ENCODE measurements around the gene NRXN3. TPM values are rescaled to one million over a fixed set of nuclear protein-coding genes. Genes with fewer than 3 reads are reported as not detected.

The NRXN3 gene
- total RNA-seq, 1 donor from 2014 or later, result 19.8 TPM

DNA sequence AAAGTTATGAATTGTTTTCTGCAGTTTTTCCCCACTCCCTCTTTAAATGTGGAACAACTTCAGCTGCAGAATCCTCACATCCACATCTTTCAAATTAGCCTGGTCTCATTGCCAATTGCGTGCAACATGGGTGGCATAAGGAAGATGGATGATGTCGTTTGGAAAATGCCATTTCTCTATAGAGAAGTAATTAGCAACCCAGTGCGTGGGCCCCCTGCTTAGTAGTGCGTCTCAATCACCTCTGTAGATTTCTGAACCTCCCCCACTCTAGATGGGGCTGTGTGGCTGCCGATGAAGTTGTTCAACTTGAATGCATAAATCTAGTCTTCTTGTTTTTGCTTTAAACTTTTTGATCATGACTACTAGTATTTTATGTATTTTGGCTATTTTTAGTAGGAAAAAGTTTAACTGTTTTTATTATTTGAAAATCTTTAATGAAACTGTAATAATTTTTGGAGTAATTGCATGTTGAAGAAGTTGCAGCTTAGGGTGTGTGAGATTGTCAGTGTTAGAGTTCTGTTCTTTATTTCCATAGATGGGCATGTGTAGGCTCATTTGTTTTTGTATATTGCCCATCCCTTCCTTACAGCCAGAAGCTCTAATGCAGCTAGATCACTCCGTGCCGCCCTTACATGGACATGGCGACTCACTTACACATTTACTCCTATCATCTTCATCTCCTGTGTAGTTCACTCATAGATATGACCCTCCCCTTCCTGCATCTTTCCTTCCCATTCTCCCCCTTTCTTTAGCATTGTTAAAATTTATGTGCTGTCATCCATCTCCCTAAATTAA is 1683.0 kb downstream of the NRXN3 start:
- H3K4me3 Mint-ChIP-seq, result no peak overlapping the region
- no peak overlapping the region for H3K27ac Mint-ChIP-seq
- no peaks in the 10 kb centered on the region for H3K36me3 Mint-ChIP-seq
- TF ChIP-seq, protein P1, sequence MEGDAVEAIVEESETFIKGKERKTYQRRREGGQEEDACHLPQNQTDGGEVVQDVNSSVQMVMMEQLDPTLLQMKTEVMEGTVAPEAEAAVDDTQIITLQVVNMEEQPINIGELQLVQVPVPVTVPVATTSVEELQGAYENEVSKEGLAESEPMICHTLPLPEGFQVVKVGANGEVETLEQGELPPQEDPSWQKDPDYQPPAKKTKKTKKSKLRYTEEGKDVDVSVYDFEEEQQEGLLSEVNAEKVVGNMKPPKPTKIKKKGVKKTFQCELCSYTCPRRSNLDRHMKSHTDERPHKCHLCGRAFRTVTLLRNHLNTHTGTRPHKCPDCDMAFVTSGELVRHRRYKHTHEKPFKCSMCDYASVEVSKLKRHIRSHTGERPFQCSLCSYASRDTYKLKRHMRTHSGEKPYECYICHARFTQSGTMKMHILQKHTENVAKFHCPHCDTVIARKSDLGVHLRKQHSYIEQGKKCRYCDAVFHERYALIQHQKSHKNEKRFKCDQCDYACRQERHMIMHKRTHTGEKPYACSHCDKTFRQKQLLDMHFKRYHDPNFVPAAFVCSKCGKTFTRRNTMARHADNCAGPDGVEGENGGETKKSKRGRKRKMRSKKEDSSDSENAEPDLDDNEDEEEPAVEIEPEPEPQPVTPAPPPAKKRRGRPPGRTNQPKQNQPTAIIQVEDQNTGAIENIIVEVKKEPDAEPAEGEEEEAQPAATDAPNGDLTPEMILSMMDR (conservative IDR thresholded peaks at IDR 0.05), result no peak
- DNase-seq (ENCODE audit: extremely low spot score, unreplicated experiment), result no peak
- peaks cover 13% of the 10 kb centered on the region for H3K4me1 Mint-ChIP-seq (ENCODE audit: unreplicated experiment)
- no peaks in the 10 kb centered on the region for H3K27me3 Mint-ChIP-seq
- peaks cover 5% of the 10 kb centered on the region for H3K9me3 Mint-ChIP-seq

DNA sequence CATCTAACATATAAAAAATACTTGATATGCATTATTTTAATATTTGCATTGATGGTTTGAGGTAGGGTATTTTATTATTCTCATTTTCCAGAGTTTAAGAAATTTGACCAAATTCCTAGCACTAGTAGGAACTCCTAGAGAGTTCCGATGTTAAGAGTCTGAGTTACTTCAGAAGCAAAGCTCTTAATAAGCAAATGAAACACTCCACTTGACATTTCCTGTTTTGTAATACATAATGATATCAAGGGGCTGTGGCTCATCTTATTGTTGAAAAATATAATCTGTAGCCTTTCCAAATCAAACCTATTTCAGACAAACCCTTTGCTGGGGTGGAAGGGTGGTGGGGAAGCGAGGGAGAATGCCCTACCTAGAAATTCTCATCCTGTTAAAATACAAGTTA is 1685.6 kb downstream of the NRXN3 start:
- no peaks in the 10 kb centered on the region for H3K27me3 Mint-ChIP-seq
- H3K9me3 Mint-ChIP-seq, result no peaks in the 10 kb centered on the region
- DNase-seq (ENCODE audit: extremely low spot score, unreplicated experiment), result no peak
- peaks cover 22% of the 10 kb centered on the region for H3K4me1 Mint-ChIP-seq (ENCODE audit: unreplicated experiment)
- H3K4me3 Mint-ChIP-seq, result no peak overlapping the region
- TF ChIP-seq, protein P1 (conservative IDR thresholded peaks at IDR 0.05), result no peak
- H3K27ac Mint-ChIP-seq, result no peak overlapping the region
- peaks cover 3% of the 10 kb centered on the region for H3K36me3 Mint-ChIP-seq

DNA sequence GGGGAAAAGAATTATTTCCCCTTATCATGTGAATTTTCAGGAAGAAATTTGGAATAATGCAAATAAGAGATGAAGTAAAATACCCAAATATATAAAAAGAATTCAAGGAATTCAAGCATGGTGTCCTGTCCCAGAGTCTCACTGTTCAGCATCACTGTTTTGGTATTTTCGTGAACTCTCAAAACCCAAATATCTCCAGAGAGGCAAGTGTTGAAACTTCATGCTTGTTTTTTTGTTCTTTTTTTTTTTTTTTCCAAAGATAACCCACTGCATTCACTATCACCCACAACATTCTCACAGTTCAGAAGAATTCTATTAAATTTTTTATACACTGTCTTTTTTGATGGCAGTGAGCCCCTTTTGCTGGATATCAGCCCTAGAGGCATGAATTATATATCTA is 1686.2 kb downstream of the NRXN3 start:
- H3K4me1 Mint-ChIP-seq (ENCODE audit: unreplicated experiment), result peaks cover 22% of the 10 kb centered on the region

DNA sequence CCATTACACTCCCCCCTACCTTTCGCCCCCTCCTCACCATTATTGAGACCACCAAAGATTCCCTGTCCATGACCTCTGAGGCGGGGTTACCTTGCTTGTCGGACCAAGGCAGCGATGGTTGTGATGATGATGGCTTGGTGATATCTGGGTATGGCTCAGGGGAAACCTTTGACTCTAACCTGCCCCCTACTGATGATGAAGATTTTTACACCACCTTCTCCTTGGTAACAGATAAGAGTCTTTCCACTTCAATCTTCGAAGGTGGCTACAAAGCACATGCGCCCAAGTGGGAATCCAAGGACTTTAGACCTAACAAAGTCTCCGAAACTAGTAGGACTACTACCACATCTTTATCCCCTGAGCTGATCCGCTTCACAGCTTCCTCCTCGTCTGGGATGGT is 1690.9 kb downstream of the NRXN3 start:
- Mint-ChIP-seq H3K36me3 (peaks cover 8% of the 10 kb centered on the region), H3K27ac (no peak overlapping the region), H3K4me3 (no peak overlapping the region), H3K4me1 (ENCODE audit: unreplicated experiment) (peaks cover 14% of the 10 kb centered on the region), H3K27me3 (no peaks in the 10 kb centered on the region), H3K9me3 (no peaks in the 10 kb centered on the region)
- DNase-seq (ENCODE audit: extremely low spot score, unreplicated experiment), result no peak
- TF ChIP-seq, protein P1 (conservative IDR thresholded peaks at IDR 0.05), result no peak

More for the DNA sequence above, 1686.2 kb downstream of the NRXN3 start:
- Mint-ChIP-seq H3K36me3 (peaks cover 4% of the 10 kb centered on the region), H3K27ac (no peak overlapping the region), H3K27me3 (no peaks in the 10 kb centered on the region), H3K4me3 (no peak overlapping the region), H3K9me3 (no peaks in the 10 kb centered on the region)
- TF ChIP-seq, protein P1 (conservative IDR thresholded peaks at IDR 0.05), result no peak
- no peak for DNase-seq (ENCODE audit: extremely low spot score, unreplicated experiment)

DNA sequence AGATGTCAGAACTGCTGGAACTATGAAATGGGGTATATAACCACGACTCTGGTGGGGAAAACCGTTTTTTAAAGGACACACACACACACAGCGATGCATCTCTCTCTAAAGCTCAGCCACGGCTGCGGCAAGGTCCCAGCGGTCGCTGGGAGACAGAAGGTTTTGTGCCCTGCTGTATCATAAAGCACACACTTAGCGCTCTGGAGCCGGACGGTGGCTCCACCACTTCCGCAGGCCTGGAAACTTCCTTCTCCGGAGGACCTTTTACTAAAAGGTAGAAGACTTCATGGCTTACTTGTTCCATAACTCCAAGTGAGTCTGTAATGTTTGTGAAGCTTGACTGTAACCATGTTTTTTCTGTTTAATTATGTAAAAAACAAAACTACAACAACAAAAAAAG is 1691.9 kb downstream of the NRXN3 start:
- Mint-ChIP-seq H3K36me3 (peaks cover 8% of the 10 kb centered on the region), H3K27ac (no peak overlapping the region)

More for the DNA sequence above, 1691.9 kb downstream of the NRXN3 start:
- Mint-ChIP-seq H3K4me1 (ENCODE audit: unreplicated experiment) (peaks cover 14% of the 10 kb centered on the region), H3K9me3 (no peaks in the 10 kb centered on the region), H3K4me3 (no peak overlapping the region), H3K27me3 (no peaks in the 10 kb centered on the region)
- TF ChIP-seq, protein P1 (conservative IDR thresholded peaks at IDR 0.05), result no peak
- DNase-seq (ENCODE audit: extremely low spot score, unreplicated experiment), result no peak
